ENCODE measurements around the gene LAMB4. TPM values are rescaled to one million over a fixed set of nuclear protein-coding genes. Genes with fewer than 3 reads are reported as not detected.

LAMB4 gene, protein sequence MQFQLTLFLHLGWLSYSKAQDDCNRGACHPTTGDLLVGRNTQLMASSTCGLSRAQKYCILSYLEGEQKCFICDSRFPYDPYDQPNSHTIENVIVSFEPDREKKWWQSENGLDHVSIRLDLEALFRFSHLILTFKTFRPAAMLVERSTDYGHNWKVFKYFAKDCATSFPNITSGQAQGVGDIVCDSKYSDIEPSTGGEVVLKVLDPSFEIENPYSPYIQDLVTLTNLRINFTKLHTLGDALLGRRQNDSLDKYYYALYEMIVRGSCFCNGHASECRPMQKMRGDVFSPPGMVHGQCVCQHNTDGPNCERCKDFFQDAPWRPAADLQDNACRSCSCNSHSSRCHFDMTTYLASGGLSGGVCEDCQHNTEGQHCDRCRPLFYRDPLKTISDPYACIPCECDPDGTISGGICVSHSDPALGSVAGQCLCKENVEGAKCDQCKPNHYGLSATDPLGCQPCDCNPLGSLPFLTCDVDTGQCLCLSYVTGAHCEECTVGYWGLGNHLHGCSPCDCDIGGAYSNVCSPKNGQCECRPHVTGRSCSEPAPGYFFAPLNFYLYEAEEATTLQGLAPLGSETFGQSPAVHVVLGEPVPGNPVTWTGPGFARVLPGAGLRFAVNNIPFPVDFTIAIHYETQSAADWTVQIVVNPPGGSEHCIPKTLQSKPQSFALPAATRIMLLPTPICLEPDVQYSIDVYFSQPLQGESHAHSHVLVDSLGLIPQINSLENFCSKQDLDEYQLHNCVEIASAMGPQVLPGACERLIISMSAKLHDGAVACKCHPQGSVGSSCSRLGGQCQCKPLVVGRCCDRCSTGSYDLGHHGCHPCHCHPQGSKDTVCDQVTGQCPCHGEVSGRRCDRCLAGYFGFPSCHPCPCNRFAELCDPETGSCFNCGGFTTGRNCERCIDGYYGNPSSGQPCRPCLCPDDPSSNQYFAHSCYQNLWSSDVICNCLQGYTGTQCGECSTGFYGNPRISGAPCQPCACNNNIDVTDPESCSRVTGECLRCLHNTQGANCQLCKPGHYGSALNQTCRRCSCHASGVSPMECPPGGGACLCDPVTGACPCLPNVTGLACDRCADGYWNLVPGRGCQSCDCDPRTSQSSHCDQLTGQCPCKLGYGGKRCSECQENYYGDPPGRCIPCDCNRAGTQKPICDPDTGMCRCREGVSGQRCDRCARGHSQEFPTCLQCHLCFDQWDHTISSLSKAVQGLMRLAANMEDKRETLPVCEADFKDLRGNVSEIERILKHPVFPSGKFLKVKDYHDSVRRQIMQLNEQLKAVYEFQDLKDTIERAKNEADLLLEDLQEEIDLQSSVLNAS (N-terminal part only)
- total RNA-seq (not detected in 2 replicates), polyA plus RNA-seq (not detected in 2 replicates), polyA minus RNA-seq (not detected in 2 replicates)
- not detected for total RNA-seq (2013)

DNA sequence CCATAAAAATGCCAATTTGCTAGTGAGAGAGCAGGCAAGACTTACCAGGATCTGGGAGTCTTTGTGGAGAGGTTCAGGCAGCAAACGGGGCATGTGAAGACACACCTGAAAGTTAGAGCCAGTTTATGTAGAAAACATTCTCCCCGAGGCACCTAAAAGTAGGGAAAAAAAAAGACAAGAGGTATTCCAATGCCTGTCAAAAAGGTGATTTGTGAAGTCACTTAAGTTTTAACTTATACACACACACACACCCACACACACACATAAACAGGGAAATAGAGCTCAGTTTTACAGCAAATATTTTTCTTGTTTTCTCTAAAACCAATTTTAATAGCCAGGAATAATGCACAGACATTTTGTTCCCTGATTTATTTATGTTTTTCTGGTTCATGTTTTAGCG is at the start of gene LAMB4:
Gene LAMB4, minus strand, starts transcription at position 101 of the 400 bp plus-strand sequence. CDS start 7,197 bp downstream, outside the sequence.
- ChIA-PET CTCF (interaction anchor here (0.7 to 2.0 kb wide), 3 partner anchors 14 to 16 kb away, joined by 3 to 7 read pairs (median 5); no protein-coding TSS in a partner anchor), POLR2A (no interaction called here)
- Histone ChIP-seq H3K4me3 (ENCODE audit: control extremely low read depth in 1 of 5, extremely low read depth in 1 of 5, insufficient read depth in 1 of 5, low read depth in 2 of 5, low read length in 4 of 5) (no peak within 1 kb of the TSS), H3K79me2 (ENCODE audit: control insufficient read depth, insufficient read depth, low read length) (no peaks in the 10 kb centered on the region), H3K9me3 (ENCODE audit: control extremely low read depth in 1 of 3, control insufficient read depth in 2 of 3, insufficient read depth in 1 of 3, low read length in 2 of 3) (no peaks in the 10 kb centered on the region), H2AFZ (ENCODE audit: insufficient read depth, low read depth, low read length, poor library complexity, severe bottlenecking) (no peak within 1 kb of the TSS), H3K4me2 (replicated peaks; ENCODE audit: low read depth, low read length, poor library complexity, severe bottlenecking) (no peak within 1 kb of the TSS), H3K27me3 (replicated peaks in 1 of 4; ENCODE audit: control extremely low read depth in 1 of 4, control insufficient read depth in 3 of 4, insufficient read depth in 4 of 4, low read length in 3 of 4) (no peaks in the 10 kb centered on the region), H3K9ac (ENCODE audit: low read length) (no peak within 1 kb of the TSS), H3K4me1 (ENCODE audit: control insufficient read depth in 2 of 2, insufficient read depth in 2 of 2, low read length in 2 of 2) (peaks cover 16% of the 10 kb centered on the region in 2 donors), H3K36me3 (replicated peaks in 1 of 2; ENCODE audit: control extremely low read depth in 1 of 2, control insufficient read depth in 1 of 2, extremely low read depth in 1 of 2, insufficient read depth in 2 of 2, low read length in 1 of 2) (no peaks in the 10 kb centered on the region), H3K27ac (ENCODE audit: low read length in 2 of 2) (no peak within 1 kb of the TSS), H4K20me1 (ENCODE audit: control insufficient read depth, insufficient read depth, low read length, poor library complexity, severe bottlenecking) (no peaks in the 10 kb centered on the region)
- H3K4me1 Mint-ChIP-seq = peaks cover 11% of the 10 kb centered on the region
- H3K27me3 Mint-ChIP-seq = peaks cover 4% of the 10 kb centered on the region
- DNase-seq = no peak
- no peak within 1 kb of the TSS for H3K27ac Mint-ChIP-seq
- WGBS (ENCODE audit: insufficient coverage) = 100% methylated on average over 1 of the region's 3 CpGs
- no peak within 1 kb of the TSS for H3K4me3 Mint-ChIP-seq
- ATAC-seq (ENCODE audit: low read depth) = no peak
- intact Hi-C loops (cut with micrococcal nuclease) = no loop called here
- no peak for TF ChIP-seq EZH2 (IDR thresholded peaks at IDR 0.05; ENCODE audit: borderline replicate concordance, insufficient read depth, low read depth, low read length, poor library complexity, severe bottlenecking)
- TF ChIP-seq, protein P1, sequence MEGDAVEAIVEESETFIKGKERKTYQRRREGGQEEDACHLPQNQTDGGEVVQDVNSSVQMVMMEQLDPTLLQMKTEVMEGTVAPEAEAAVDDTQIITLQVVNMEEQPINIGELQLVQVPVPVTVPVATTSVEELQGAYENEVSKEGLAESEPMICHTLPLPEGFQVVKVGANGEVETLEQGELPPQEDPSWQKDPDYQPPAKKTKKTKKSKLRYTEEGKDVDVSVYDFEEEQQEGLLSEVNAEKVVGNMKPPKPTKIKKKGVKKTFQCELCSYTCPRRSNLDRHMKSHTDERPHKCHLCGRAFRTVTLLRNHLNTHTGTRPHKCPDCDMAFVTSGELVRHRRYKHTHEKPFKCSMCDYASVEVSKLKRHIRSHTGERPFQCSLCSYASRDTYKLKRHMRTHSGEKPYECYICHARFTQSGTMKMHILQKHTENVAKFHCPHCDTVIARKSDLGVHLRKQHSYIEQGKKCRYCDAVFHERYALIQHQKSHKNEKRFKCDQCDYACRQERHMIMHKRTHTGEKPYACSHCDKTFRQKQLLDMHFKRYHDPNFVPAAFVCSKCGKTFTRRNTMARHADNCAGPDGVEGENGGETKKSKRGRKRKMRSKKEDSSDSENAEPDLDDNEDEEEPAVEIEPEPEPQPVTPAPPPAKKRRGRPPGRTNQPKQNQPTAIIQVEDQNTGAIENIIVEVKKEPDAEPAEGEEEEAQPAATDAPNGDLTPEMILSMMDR (IDR thresholded peaks at IDR 0.05) = no peak
- no peaks in the 10 kb centered on the region for H3K9me3 Mint-ChIP-seq (ENCODE audit: insufficient read depth)
